OCI-M1 (cell line): ENCODE measurements around the gene CAD.
"Not testable (repeated sequence)": the region's sequence is repeated elsewhere in the genome, so short reads cannot be mapped to it uniquely, and the experiment has no call there.

Experiments
- DNase-seq: peaks from one replicate; lab custom pipeline; 2025; lab: John Stamatoyannopoulos, UW

CAD gene

DNA sequence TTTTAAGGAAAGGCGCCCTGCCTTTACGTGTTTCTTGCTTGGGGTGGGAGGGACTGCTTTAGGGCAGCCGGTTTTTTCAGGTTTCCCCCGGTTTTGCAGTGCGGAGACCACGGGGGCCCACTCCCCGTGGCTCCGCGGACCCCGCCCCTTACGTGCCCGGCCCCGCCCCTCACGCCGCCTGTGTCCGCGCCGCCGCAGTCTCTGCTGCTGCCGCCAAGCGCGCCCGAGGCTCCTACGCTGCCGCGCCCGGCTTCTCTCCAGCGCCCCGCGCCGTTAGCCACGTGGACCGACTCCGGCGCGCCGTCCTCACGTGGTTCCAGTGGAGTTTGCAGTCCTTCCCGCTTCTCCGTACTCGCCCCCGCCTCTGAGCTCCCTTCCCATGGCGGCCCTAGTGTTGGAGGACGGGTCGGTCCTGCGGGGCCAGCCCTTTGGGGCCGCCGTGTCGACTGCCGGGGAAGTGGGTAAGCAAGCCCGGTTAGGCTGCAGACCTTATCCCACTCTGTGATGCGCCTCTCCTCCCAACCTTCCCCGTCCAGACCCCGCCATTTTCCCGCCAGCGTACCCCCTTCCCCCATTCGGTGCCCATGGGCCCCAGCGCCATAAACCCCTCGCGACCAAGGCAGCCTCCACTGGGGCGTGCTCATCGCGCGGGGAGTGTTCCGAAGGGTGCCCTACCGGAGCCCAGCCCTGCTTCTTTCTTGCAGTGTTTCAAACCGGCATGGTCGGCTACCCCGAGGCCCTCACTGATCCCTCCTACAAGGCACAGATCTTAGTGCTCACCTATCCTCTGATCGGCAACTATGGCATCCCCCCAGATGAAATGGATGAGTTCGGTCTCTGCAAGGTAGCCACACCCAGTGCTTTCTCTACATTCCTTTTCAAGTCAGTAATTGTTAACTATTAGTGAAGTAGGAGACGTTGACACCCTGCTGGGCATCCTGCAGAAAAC lies at the start of gene CAD:
Gene CAD, plus strand, starts transcription at position 197 of the 949 bp plus-strand sequence. Its CDS starts 183 bp downstream, at position 380.
- DNase-seq: peak; percentile 94

DNA sequence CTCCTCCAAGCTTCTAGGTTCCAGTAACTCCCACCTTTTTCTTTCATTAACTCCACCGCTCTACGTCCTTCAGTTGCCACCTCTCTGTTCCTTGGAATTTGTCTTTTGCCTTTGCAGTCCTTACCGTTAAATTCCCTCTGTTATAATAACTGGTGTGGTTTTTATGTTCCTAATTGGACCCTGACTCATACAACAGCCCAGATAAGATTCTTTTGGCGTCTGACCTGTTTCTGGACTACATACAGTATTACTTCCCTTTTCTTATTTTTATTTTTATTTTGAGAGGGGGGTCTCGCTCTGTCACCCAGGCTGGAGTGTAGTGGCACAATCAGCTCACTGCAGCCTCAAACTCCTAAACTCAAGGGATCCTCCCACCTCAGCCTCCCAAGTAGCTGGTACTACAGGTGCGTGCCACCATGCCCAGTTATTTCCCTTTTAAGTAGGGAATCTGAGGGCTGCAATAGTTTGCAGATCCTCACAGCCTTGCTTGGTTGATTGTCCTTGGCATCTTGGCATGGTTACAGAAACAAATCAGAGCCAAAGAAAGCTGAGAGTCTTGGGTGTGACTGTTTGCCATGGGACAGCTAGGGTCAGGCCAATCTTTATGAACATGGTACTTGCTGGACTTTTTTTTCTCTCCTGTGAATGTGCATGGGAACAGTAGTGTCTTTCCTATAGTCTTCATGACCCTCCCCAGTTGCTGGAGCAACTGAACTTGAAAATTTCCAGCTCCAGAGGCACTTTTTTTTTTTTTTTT lies 46.4 kb upstream of the CAD start:
- DNase-seq: peak; percentile 56

DNA sequence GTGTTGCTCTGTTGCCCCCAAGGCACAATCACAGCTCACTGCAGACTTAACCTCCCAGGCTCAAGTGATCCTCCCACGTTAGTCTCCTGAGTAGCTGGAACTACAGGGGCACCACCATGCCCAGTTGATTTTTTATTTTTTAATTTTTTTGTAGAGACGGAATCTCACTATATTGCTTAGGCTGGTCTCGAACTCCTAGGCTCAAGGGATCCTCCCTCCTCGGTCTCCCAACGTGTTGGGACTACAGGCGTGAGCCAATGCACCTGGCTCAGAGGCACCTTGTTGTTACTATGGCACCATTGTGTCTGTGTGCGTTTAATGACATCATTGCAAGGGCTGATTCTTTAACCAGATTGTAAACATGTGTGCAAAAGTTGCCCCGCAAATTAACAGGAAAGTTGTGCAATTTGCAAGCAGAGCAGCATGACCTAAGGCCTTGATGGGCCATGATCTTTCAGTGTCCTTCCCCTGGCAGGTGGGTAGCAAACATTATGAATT lies 45.8 kb upstream of the CAD start:
- DNase-seq: no peak

DNA sequence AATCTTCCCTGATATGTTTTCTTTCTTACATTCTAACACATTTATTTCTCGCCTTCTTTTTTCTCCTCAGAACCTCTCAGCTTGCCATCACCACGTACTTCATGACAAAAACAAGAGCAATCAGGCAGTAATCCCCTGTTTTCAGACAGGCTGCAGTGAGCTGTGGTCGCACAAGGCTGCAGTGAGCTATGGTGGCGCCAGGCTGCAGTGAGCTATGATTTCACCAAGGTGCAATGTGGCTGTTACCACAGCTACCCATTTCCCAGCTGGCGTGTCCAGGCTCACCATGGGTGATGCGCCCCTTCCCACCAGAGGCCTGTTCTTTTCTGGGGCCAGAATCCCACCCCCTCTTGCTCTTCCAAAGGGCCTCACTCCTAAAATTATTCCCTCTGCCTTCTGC lies 42.5 kb upstream of the CAD start:
- DNase-seq: no peak

DNA sequence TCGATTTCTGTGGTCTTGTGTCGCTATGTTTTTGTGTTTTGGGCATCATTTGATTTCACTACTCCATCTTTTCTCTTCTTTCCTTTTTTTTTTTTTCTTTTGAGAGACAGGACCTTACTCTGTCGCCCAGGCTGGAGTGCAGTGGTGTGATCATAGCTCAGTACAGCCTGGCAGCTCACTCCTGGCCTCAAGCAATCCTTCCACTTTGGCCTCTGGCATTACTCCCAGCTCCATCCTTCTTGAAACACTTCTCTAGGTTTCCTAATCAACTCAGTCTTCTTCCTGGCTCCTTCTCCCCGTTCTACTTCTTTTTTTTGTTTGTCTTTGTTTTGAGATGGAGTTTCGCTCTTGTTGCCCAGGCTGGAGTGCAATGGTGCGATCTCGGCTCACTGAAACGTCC lies 41.8 kb upstream of the CAD start:
- no peak for DNase-seq

DNA sequence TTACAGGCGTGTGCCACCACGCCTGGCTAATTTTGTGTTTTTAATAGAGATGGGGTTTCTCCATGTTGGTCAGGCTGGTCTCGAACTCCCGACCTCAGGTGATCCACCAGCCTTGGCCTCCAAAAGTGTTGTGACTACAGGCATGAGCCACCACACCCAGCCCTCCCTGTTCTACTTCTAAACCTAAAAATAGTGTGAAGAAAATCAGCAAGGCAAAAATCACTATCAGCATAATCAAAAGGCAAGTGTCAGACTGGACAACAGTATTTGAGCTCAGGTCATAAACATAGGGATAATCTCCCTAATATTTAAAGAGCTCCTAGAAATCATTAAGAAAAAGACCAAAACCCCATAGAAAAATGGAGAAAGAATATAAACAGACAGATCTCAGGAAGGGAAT lies 41.4 kb upstream of the CAD start:
- not testable (repeated sequence) for DNase-seq

DNA sequence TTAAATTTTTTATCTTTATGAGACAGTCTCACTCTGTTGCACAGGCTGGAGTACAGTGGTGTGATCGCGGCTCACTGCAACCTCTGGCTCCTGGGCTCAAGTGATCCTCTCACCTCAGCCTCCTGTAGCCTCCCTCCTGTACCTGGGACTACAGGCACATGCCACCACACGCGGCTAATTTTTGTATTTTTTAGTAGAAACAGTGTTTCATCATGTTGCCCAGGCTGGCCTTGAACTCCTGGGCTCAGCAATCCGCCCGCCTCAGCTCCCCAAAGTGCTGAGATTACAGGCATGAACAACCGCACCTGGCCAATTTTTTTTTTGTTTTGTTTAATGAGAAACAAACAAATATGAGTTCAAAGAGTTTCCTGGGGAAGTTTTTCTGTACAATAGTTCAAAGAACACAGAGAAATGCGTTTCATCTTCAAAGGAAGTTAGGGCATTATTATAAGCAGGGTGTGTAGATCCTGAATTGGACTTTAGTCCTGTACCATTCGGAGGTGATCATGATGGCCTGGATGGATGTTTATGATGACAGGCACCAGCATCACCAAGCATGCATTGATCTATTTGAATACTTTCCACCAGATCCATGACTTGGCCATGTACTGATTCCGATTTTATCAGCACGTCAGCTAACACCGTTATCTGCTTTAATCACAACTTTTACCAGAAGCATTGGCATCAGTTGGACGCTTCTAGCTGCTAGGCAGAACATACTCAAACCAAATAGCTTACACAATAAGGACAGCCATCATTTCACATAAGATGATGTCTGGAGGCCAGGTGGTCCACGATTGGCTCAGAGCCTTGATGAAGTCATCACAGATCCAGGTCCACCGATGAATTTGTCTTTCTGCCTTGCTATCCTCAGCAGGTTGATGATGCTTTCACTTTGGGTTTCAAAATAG lies 39.5 kb upstream of the CAD start:
- no peak for DNase-seq

DNA sequence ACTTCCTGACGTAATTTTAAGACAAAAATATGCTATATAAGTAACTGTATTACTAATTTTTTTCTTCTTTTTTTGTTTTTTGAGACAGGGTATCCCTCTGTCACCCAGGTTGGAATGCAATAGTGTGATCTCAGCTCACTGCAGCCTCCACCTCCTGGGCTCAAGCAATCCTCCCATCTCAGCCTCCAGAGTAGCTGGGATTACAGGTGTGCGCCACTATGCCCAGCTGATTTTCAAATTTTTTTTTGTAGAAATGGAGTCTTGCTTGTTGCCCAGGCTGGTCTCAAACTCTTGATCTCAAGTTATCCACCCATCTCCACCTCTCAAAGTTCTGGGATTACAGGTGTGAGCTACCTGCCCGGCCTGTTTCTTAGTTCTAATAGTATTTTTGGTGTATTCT lies 38.7 kb upstream of the CAD start:
- no peak for DNase-seq

DNA sequence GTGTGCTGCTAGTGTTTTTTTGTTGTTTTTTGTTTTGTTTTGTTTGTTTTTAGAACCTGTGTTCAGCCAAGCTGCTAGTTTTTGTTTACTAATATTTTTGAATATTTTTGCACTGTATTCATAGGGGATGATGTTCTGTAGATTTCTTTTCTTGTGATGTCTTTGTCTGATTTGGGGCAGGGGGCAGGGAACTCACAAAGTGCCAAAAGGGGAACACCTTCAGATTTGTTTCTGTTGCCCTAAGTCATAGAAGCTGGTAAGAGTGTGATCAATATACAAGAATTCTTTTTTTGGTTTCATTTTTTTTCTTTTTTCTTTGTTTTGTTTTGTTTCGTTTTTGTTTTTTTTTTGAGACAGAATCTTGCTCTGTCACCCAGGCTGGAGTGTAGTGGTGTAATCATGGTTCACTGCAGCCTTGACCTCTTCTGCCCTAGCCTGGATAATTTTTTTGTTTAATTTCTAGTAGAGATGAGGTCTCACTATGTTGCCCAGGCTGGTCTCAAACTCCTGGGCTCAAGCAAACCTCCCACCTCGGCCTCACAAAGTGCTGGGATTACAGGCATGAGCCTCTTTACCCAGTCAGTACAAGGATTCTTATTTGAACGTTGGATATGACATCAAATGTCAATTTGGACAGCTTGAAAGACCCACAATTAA lies 37.7 kb upstream of the CAD start:
- DNase-seq: peak; percentile 10

DNA sequence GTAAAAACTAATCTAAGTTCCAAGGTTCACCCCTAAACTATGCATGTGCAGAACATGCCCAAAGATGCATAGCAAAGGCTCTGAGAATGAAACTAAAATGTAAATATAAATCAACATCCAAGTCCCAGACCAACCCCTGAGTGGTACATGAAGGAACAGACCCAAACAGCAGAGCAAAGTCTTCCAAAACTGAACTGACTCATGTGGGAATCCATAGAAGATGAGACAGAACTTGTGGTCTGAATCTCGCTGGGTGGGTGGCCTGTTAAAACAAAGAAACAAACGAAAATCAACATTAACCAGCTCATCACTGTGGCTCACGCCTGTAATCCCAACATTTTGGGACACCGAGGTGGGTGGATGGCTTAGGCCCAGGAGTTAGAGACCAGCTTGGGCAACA lies 34.8 kb upstream of the CAD start:
- DNase-seq: no peak

DNA sequence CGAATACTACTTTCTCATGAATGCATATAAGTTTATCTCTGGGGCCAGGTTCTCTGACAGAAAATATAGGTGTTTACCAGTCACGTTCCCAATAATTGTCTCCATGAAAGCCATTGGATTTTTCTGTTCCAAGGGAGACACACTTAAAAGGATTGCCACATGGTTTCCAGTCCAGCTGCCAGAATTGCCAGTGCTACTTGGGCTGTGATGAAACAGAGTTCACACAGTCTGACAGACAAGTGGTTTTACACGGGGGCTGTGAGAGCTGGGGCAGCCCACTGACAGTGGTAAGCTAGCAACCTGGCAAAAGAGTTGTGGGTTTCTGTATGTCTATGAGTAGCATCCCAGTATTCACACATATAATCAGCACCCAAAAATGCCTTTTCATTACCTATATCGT lies 33.1 kb upstream of the CAD start:
- no peak for DNase-seq

DNA sequence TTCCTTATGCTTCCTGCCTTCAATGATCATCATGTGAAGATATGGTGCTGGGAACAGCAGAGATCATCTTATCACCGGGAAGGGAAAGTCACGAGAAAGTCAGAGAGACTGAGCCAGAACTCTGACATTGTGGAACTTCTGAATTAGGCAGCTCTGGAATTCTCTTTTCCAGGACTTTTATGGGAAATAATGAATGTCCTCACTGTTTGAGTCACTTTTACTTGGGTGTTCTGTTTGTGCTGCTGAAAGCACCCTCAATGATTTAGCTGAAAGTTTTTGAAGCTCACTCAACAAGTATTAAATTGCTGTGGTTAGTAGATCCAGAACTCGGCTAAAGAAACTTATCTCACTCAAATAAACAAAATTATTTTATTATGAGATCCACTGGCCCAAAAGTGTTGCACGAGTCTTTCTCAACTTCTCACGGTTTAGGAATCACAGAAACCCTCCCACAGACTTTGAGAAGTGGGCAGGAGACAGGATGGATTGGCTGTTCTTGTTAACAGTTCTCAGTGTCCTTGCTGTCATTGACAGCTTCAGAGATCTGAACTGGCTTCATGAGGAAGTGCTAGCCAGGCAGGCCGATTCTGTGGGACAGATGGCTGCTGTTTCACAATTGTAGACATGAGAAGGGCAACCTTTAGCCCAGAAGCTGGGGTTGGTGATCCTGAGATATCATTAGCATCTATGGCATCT lies 31.7 kb upstream of the CAD start:
- DNase-seq: peak; percentile 75

DNA sequence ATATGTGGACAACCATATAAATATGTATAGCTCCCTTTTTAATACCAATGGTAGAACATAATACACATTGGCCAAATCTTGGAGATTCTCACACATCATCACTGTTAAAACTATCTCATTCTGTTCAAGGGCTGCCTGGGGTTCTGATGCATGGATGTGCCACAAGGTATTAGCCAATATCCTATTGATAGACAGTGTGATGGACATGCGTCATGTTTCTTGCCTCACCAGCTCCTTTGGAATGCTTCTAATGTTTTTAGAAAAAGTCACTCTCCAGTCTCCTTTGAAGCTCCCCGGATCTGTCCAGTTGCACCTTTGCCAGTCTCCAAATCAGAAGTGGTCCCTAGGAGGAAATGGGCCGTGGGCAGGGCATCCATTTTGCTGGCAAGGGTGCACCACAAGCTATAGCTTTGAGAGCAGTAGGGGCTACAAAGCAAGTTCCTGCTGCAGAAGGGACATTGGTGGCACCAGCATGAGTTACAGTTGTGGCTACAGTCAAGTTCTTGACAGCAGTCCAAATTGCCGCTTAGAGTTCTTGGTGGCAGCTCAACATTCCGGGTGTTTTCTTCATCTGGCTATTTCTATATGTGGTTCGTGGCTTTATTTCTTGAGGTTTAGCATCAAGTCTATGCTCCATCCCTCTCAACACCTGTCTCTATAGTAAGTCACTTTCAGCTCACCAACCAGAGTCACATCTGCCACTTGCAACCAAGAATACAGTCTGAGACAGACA lies 30.4 kb upstream of the CAD start:
- DNase-seq: no peak

DNA sequence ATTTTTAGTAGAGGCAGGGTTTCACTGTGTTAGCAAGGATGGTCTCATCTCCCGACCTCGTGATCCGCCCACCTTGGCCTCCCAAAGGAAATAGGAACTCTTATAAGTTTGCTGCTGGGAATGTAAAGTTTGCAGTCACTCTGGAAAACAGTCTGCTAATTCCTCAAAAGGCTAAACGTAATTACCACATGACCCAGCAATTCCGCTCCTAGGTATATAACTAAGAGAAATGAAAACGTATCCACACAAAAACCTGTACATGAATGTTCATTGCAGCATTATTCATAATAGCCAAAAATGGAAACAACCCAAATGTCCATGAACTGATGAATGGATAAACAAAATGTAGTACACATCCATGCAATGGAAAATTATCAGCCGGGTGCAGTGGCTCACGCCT lies 27.2 kb upstream of the CAD start:
- no peak for DNase-seq

DNA sequence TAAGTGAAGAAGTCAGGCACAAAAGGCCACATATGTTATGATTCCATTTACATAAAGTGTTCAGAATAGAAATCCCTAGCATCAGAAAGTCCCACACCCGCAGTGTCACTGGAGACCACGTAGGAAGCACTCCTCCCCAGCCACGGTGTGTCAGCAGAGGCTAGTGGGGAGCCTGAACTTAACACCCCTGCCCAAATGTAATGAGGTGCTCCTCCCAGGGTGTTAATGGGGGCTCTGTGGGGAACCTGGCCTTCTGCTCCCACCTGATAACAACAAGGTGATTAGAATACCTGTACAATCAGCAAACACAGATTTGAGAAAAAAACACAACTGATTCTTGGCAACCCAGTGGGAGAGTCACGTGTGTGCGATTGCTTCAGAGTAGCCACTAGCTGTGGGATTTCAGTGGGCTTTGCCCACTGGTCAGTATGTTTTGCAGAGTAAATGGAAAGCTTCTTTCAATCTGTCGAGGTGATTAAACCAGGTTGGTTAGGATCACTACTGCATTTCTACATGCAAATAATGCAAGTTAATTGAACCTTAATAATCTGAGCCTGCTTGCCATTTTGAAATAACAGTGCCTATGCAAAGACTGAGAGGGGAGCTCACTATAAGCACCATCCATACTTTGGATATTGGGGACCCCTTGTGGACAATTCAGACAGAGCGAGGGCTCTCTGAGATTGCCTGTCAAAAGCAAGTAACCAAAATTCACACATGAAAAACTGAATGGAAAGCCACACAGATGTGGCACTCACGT lies 25.9 kb upstream of the CAD start:
- peak; percentile 79 for DNase-seq

DNA sequence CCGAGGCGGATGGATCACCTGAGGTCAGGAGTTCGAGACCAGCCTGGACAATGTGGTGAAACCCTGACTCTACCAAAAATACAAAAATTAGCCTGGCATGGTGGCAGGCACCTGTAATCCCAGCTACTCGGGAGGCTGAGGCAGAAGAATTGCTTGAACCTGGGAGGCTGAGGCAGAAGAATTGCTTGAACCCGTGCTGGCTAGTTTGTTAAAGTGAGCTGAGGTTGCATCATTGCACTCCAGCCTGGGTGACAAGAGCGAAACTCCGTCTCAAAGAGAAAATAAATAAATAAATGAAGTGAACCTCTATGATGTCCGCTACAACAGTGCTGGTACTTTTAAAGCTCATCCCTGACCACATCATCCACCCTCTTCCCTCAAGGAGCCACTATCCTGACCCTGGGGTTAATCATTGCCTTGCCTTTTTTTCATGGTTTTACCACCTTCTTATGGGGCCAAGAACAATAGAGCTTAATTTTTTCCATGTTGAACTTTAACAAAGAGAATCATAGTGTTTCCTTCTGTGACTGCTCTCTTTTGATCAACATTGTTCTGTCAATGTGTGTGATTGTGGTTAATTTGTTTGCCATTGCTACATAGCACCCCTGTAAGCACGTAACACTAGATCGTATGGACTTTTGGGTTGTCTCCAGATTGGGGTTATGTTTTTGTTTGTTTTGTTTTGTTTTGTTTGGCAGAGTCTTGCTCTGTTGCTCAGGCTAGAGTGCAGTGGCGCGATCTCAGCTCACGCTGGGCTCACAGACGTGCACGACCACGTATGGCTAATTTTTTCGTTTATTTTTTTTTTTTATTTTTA lies 22.4 kb upstream of the CAD start:
- DNase-seq: no peak

DNA sequence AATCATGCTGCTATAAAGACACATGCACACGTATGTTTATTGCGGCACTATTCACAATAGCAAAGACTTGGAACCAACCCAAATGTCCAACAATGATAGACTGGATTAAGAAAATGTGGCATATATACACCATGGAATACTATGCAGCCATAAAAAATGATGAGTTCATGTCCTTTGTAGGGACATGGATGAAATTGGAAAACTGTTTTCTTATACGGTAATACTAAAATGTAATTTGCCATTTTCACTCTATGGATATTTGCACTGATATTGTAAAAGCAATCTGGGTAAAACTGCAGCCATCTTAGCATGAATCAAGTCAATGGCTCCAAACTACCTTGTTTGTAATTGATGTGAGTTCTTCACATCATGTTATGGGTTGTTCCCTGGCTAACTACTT lies 21.4 kb upstream of the CAD start:
- DNase-seq: not testable (repeated sequence)

DNA sequence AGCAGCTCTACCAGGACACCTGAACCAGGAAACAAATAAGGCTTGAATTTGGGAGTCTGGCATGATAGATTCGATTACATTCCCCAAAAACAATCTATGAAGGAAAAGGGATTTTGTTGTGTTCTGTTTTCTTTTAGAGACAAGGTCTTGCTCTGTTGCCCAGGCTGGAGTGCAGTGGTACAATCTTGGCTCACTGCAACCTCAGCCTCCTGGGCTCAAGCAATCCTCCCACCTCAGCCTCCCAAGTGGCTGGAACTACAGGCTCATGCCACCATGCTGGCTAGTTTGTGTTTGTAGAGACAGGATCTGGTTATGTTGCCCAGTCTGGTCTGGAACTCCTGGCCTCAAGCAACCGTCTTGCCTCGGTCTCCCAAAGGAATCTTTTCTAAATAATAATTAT lies 19.1 kb upstream of the CAD start:
- not testable (repeated sequence) for DNase-seq
